Kidney glomerular epithelial cell (primary cell): ENCODE results near the gene CNTNAP2.
"Not testable (repeated sequence)": the region's sequence is repeated elsewhere in the genome, so short reads cannot be mapped to it uniquely, and the experiment has no call there.

Experiments
- DNase-seq: peaks from one replicate; lab custom pipeline; 2025; lab: John Stamatoyannopoulos, UW

The CNTNAP2 gene

GRCh38 chr7:148445260-148446044 lies 2328.9 kb downstream of the CNTNAP2 start:
- no peak for DNase-seq

DNA sequence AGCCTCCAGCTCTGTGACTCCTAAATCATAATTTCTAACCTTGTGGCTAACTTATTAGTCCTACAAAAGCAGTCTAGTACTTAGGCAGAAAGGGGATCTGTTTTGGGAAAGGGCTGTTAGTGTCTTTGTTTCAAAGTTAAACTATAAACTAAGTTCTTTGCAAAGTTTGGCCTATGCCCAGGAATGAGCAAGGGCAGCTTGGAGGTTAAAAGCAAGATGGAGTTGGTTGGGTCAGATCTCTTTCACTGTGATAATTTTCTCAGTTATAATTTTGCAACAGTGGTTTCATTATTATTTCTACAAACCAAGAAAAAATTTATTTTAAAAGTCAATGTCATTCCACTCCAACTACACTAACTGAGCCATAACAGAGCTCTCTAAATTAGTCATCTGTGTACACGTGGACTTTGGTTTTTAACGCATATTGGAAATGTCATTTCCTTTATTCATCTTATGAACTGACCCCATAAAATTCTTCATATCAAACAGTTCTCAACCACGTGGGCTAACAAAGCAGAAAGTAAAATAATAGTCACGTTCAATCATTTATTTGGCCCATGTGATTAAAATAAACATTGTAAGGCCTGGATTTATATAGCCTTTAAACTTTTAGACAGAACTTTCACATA lies 2330.7 kb downstream of the CNTNAP2 start:
- no peak for DNase-seq

- DNase-seq, result not testable (repeated sequence)
Observed at GRCh38 chr7:148451526-148451925, 2334.9 kb downstream of the CNTNAP2 start.

GRCh38 chr7:148456351-148456750 lies 2339.8 kb downstream of the CNTNAP2 start:
- DNase-seq, result no peak

GRCh38 chr7:148457310-148457921 lies 2340.8 kb downstream of the CNTNAP2 start:
- DNase-seq, result no peak

- no peak for DNase-seq
Observed at GRCh38 chr7:148458263-148458662, 2341.7 kb downstream of the CNTNAP2 start.

GRCh38 chr7:148461392-148462179 lies 2345.0 kb downstream of the CNTNAP2 start:
- no peak for DNase-seq

DNA sequence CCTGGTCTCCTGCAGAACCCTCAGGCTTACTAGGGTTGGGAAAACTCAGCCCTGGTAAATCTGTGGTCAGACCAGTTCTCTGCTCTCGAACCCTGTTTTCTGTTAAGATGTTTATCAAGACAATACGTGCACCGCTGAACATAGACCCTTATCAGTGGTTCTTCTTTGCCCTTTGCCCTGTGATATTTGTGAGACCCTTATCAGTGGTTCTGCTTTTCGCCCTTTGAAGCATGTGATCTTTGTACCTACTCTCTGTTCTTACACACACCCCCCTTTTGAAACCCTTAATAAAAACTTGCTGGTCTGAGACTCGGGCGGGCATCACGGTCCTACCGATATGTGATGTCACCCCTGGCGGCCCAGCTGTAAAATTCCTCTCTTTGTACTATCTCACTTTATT lies 2346.2 kb downstream of the CNTNAP2 start:
- not testable (repeated sequence) for DNase-seq

DNA sequence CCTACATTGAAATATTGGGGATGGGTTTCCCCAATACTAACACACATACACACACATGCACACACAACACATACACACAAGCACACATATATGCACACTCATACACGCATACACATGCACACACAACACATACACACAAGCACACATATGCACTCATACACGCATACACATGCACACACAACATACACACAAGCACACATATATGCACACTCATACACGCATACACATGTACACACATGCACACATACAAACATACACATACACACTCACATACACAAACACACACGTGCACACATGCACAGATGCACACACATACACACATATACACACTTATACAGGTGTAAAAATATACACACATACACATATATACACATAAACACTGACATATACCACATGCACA lies 2346.6 kb downstream of the CNTNAP2 start:
- DNase-seq, result no peak

DNA sequence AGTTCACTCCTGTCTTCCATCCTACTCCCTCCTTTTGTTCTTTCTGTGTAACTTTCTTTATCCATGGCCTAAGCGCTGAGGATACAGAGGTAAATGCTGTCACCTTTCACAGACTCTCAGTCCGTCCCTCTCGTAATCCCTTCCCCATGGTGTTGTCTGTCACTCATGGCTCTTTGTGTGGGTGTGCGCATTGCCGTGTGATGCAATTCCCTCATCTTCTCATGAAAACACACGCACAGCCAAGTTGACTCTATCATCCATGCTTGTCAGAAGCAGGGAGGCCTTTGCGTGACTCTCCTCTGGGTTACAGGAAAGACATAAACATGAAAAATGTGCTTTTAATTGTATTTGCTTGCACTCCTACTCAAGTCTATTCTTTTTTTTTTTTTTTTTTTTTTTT lies 2348.3 kb downstream of the CNTNAP2 start:
- DNase-seq, result no peak

- not testable (repeated sequence) for DNase-seq
Observed at GRCh38 chr7:148465441-148465840, 2348.8 kb downstream of the CNTNAP2 start.

DNA sequence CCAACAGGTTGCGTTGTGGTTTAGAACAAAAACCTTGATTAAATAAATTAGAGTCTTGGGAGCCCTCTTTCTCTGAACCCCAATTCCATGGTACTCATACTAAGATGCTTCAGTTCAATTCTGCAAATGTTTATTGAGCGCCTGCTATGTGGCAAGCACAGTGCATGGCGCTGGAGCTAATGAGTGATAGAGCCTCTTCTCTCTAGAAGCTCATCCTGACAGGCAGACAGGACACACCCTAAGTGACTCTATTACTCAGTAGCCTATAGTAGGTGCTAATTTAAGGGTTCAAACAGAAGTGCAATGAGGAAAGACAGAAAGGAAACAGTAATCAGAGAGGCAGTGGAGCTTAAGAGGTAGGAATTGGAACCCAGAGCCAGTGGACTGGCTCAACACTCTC lies 2349.5 kb downstream of the CNTNAP2 start:
- DNase-seq, result no peak

DNA sequence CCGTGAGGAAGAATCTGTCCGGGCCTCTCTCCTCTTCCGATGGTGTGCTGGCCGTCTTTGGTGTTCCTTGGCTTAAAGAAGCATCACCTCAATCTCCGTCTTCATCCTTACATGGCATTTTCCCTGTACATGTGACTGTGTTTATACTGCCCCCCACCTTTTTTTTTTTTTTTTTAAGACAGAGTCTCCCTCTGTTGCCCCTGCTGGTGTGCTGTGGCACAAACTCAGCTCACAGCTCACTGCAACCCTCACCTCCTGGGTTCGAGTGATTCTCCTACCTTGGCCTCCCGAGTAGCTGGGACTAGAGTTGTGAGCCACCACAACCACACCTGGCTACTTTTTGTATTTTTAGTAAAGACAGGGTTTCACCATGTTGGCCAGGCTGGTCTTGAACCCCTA lies 2352.1 kb downstream of the CNTNAP2 start:
- no peak for DNase-seq
